ENCODE results near the gene SLC17A7. TPM values are rescaled to one million over a fixed set of nuclear protein-coding genes. Genes with fewer than 3 reads are reported as not detected.

SLC17A7 gene
- total RNA-seq, result not detected in 2 replicates

GRCh38 chr19:49441210-49441959 is at the start of gene SLC17A7:
Gene SLC17A7, minus strand, starts transcription at chr19:49441527. Its CDS starts 148 bp downstream, at chr19:49441379.

GRCh38 chr19:49487277-49488045 is 46.1 kb upstream of the SLC17A7 start, which contains the start of gene RPL13A:
Gene RPL13A, plus strand, starts transcription at chr19:49487608. Its CDS starts 22 bp downstream, at chr19:49487630.

GRCh38 chr19:49473868-49474541 is 32.7 kb upstream of the SLC17A7 start, which contains the start of gene FLT3LG:
Gene FLT3LG, plus strand, starts transcription at chr19:49474215. Its CDS starts 425 bp downstream, at chr19:49474640.

GRCh38 chr19:49453013-49453756 is 11.9 kb upstream of the SLC17A7 start, which contains the start of gene ALDH16A1:
Gene ALDH16A1, plus strand, starts transcription at chr19:49453225. Its CDS starts 107 bp downstream, at chr19:49453332.

GRCh38 chr19:49451430-49452181 is 10.3 kb upstream of the SLC17A7 start, which contains the start of gene PIH1D1:
Gene PIH1D1, minus strand, starts transcription at chr19:49451814. Its CDS starts 240 bp downstream, at chr19:49451574.

GRCh38 chr19:49425178-49425577 is 16.1 kb downstream of the SLC17A7 start, which contains the start of gene GFY:
Gene GFY, plus strand, starts transcription at chr19:49425388. Its CDS starts 1,043 bp downstream, at chr19:49426431.

GRCh38 chr19:49423071-49423984 is 18.0 kb downstream of the SLC17A7 start, which contains the start of gene PTH2:
Gene PTH2, minus strand, starts transcription at chr19:49423441. Its CDS starts 102 bp downstream, at chr19:49423339.

GRCh38 chr19:49387936-49388372 is 53.4 kb downstream of the SLC17A7 start, which contains the start of gene KASH5:
Gene KASH5, plus strand, starts transcription at chr19:49388249. Its CDS starts 2,635 bp downstream, at chr19:49390884.

Other genes with a start within 250 kb of the SLC17A7 start
- gene SLC6A16, start 116.3 kb downstream of the SLC17A7 start, total RNA-seq, result not detected in 2 replicates
- not detected in 2 replicates for gene CD37, start 106.1 kb downstream of the SLC17A7 start, total RNA-seq
- 36.0 and 38.9 TPM in 2 replicates for gene TEAD2, start 79.1 kb downstream of the SLC17A7 start, total RNA-seq
- gene DKKL1, start 77.7 kb downstream of the SLC17A7 start, total RNA-seq, result 0.29 TPM in 1 of 2 replicates, not detected in the other
- not detected in 2 replicates for gene KASH5, start 53.3 kb downstream of the SLC17A7 start, total RNA-seq
- gene PTH2, start 18.1 kb downstream of the SLC17A7 start, total RNA-seq, result not detected in 2 replicates
- not detected in 2 replicates for gene GFY, start 16.1 kb downstream of the SLC17A7 start, total RNA-seq
- 93.2 and 112 TPM in 2 replicates for gene PIH1D1, start 10.3 kb upstream of the SLC17A7 start, total RNA-seq
- 27.1 and 38.6 TPM in 2 replicates for gene ALDH16A1, start 11.7 kb upstream of the SLC17A7 start, total RNA-seq
- 6.2 and 10.1 TPM in 2 replicates for gene FLT3LG, start 32.7 kb upstream of the SLC17A7 start, total RNA-seq
- 2,357 and 3,559 TPM in 2 replicates for gene RPL13A, start 46.1 kb upstream of the SLC17A7 start, total RNA-seq
- gene RPS11, start 54.9 kb upstream of the SLC17A7 start, total RNA-seq, result 3,022 and 4,072 TPM in 2 replicates
- gene FCGRT, start 71.1 kb upstream of the SLC17A7 start, total RNA-seq, result 37.0 and 60.0 TPM in 2 replicates
- gene RCN3, start 86.5 kb upstream of the SLC17A7 start, total RNA-seq, result 271 and 307 TPM in 2 replicates
- 76.1 and 83.6 TPM in 2 replicates for gene NOSIP, start 139.0 kb upstream of the SLC17A7 start, total RNA-seq
- 0.71 TPM in 1 of 2 replicates, not detected in the other for gene PRRG2, start 139.8 kb upstream of the SLC17A7 start, total RNA-seq
- gene PRR12, start 149.7 kb upstream of the SLC17A7 start, total RNA-seq, result 3.9 and 4.0 TPM in 2 replicates
- 111 and 138 TPM in 2 replicates for gene RRAS, start 198.6 kb upstream of the SLC17A7 start, total RNA-seq
- gene SCAF1, start 200.7 kb upstream of the SLC17A7 start, total RNA-seq, result 22.9 and 30.3 TPM in 2 replicates
- gene IRF3, start 224.3 kb upstream of the SLC17A7 start, total RNA-seq, result 61.7 and 64.0 TPM in 2 replicates
- 25.7 and 36.3 TPM in 2 replicates for gene BCL2L12, start 224.4 kb upstream of the SLC17A7 start, total RNA-seq
- 423 and 449 TPM in 2 replicates for gene PRMT1, start 235.7 kb upstream of the SLC17A7 start, total RNA-seq
- gene ADM5, start 248.1 kb upstream of the SLC17A7 start, total RNA-seq, result 0.86 and 2.3 TPM in 2 replicates
- gene CPT1C, start 249.6 kb upstream of the SLC17A7 start, total RNA-seq, result 35.7 and 43.8 TPM in 2 replicates